ENCODE measurements around the gene OR4C13.
"Not testable (repeated sequence)": the region's sequence is repeated elsewhere in the genome, so short reads cannot be mapped to it uniquely, and the experiment has no call there.

The OR4C13 gene

GRCh38 chr11:49952091-49952490 is at the start of gene OR4C13:
TSS of gene OR4C13 (plus strand) at chr11:49952391. CDS start at chr11:49952423, 32 bp downstream.
- no peak for DNase-seq

GRCh38 chr11:49911516-49911915 is 40.7 kb upstream of the OR4C13 start:
- not testable (repeated sequence) for DNase-seq

DNA sequence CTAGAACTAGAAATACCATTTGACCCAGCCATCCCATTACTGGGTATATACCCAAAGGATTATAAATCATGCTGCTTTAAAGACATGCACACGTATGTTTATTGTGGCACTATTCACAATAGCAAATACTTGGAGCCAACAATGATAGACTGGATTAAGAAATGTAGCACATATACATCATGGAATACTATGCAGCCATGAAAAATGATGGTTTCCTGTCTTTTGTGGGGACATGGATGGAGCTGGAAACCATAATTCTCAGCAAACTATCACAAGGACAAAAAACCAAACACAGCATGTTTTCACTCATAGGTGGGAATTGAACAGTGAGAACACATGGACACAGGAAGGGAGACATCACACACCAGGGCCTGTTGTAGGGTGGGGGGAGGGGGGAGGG is 3.5 kb upstream of the OR4C13 start:
- DNase-seq: not testable (repeated sequence)

DNA sequence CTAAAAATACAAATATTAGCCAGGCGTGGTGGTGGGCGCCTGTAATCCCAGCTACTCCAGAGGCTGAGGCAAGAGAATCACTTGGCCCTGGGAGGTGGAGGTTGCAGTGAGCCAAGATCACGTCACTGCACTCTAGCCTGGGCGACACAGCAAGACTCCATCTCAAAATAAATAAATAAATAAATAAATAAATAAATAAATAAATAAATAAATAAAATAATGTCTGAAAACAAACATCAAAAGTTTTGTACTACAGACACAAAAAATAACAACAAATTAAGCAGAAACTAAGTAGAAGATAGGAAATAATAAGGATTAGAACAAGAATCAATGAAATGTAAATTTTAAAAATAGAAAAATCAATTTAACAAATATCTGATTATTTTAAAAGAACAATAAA is 21.2 kb downstream of the OR4C13 start:
- not testable (repeated sequence) for DNase-seq

DNA sequence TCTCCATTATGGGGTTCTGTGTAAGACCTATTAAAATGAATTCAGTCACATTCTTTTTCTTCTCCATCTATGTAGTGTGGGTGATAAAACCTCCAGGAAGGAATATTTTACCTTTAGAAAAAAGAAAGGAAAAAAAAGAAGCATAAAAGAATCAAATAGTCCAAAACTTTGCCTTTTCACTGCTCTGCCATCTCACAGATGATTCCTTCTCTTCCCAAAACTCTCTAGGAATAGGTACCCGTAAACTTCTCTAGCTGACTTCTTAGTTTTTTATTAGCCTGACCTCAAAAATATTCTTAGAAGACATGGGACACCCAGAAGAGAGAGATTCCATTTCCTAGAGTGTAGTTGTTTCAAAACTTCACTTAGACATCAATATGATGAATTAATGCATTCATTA is 30.2 kb downstream of the OR4C13 start, which contains the start of gene OR4C12:
TSS of gene OR4C12 (minus strand) at position 101 of the 400 bp plus-strand sequence. CDS start at position 67, 34 bp downstream.
- not testable (repeated sequence) for DNase-seq

- DNase-seq: peak; percentile 30
Measured at GRCh38 chr11:49995565-49995964, 43.4 kb downstream of the OR4C13 start.
